Measurements from ENCODE around the gene LIPK. TPM values are rescaled to one million over a fixed set of nuclear protein-coding genes. Genes with fewer than 3 reads are reported as not detected.
"Not testable (repeated sequence)": the region's sequence is repeated elsewhere in the genome, so short reads cannot be mapped to it uniquely, and the experiment has no call there.

LIPK gene
- polyA plus RNA-seq, 1 donor: not detected

DNA sequence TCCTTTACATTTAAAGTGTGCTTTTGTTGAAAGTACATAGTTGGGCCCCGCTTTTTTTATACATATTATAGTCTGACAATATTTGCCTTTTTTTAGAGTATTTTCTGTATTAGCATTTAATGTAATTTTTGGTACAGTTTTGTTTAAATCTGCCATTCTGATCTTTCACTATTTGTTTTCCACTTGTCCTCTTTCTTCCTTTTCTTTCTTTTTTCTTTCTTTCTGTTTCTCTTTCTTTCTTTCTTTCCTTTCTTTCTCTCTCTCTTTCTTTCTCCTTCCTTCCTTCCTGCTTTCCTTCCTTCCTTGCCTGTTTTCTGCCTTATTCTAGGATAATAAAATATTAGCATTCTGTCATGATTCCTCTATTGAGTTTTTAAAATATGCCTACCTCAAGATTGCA, 9.5 kb downstream of the LIPK start:
- H3K27ac ChIP-seq (ENCODE audit: low read length): no peak overlapping the region
- no peaks in the 10 kb centered on the region for H3K9me3 ChIP-seq (ENCODE audit: control insufficient read depth, low read depth, low read length)
- H3K4me1 ChIP-seq (ENCODE audit: control insufficient read depth, insufficient read depth, low read length): no peaks in the 10 kb centered on the region
- 92% methylated on average over 1 of the region's 1 CpG for WGBS (ENCODE audit: insufficient coverage, low lambda C conversion rate)
- no peak for DNase-seq
- no peaks in the 10 kb centered on the region for H3K36me3 ChIP-seq (ENCODE audit: control insufficient read depth, insufficient read depth, low read length)
- no peaks in the 10 kb centered on the region for H3K27me3 ChIP-seq (ENCODE audit: control insufficient read depth, insufficient read depth, low read length)
- H3K4me3 ChIP-seq (ENCODE audit: low read length): no peak overlapping the region

DNA sequence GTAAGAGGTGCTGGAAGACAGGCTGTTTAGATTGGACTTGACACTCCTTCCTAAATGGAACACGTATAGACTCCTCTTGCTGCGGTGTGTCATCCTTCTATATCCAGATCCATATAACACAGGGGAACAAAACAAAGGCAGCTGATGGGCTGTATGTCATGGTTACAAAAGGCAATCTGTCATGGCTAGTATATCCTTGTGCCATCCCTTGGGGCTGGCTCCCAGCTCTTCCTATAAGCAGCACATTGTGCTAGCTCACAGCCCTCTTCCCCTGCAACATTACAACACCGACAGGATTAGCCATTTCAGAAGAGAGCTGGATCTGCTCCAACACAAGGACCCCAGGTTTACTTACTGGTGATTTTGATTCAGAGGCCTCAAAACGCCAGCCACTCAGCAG, 15.3 kb downstream of the LIPK start:
- no peaks in the 10 kb centered on the region for H3K36me3 ChIP-seq (ENCODE audit: control insufficient read depth, insufficient read depth, low read length)
- DNase-seq: no peak
- no peaks in the 10 kb centered on the region for H3K27me3 ChIP-seq (ENCODE audit: control insufficient read depth, insufficient read depth, low read length)
- H3K4me1 ChIP-seq (ENCODE audit: control insufficient read depth, insufficient read depth, low read length): no peaks in the 10 kb centered on the region
- H3K4me3 ChIP-seq (ENCODE audit: low read length): no peak overlapping the region
- WGBS (ENCODE audit: insufficient coverage, low lambda C conversion rate): no CpG with 5 or more reads among the region's 4 CpGs
- H3K9me3 ChIP-seq (ENCODE audit: control insufficient read depth, low read depth, low read length): no peaks in the 10 kb centered on the region
- H3K27ac ChIP-seq (ENCODE audit: low read length): no peak overlapping the region

DNA sequence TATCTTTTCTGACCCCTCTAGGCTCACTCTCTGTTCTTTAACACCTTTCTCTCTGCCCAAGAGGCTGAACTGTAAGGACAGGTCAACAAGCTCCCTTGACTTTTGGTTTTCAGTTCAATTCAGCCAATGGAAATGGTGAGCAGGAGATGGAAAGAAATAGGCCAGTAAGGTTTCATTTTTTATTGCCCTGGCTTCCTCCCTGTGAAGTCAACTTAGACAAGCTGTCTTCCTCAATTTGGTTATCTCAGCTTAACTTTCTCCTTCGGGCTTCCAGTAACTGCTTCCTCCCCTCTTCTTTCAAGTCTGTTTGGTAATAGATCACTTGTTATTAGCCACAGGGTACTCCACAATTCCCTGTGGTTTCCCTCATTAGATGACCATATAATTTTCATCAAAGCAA, 19.7 kb downstream of the LIPK start:
- no peak for DNase-seq
- H3K9me3 ChIP-seq (ENCODE audit: control insufficient read depth, low read depth, low read length): no peaks in the 10 kb centered on the region
- 14% methylated on average over 1 of the region's 1 CpG for WGBS (ENCODE audit: insufficient coverage, low lambda C conversion rate)
- H3K27me3 ChIP-seq (ENCODE audit: control insufficient read depth, insufficient read depth, low read length): no peaks in the 10 kb centered on the region
- no peak overlapping the region for H3K4me3 ChIP-seq (ENCODE audit: low read length)
- no peaks in the 10 kb centered on the region for H3K4me1 ChIP-seq (ENCODE audit: control insufficient read depth, insufficient read depth, low read length)
- no peaks in the 10 kb centered on the region for H3K36me3 ChIP-seq (ENCODE audit: control insufficient read depth, insufficient read depth, low read length)
- no peak overlapping the region for H3K27ac ChIP-seq (ENCODE audit: low read length)

DNA sequence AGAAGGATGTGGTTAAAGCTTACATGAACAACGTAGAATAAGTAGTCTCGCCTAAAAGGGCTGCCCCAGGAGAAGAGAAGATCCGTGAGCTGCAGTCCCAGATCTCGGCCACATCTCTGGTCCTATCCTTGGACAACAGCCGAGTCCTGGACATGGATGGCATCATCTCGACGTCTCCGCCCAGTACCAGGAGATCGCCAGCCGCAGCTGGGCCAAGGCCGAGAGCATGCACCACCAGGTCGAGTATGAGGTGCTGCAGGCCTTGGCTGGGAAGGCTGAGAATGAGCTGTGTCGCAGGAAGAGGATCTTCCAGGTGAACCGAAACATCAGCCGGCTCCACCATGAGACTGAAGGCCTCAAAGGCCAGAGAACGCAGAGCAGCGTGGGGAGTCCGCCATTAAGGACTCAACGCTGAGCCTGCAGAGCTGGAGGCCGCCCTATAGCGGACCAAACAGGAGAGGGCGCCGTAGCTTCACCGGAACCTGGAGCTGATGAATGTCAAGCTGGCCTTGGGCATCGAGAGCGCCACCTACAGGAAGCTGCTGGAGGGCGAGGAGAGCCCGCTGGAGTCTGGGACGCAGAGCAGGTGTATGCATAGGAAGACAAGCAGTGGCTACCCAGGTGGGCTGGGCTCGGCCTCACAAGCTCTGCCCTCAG, 22.2 kb downstream of the LIPK start:
- H3K4me3 ChIP-seq (ENCODE audit: low read length): no peak overlapping the region
- H3K9me3 ChIP-seq (ENCODE audit: control insufficient read depth, low read depth, low read length): no peaks in the 10 kb centered on the region
- no peaks in the 10 kb centered on the region for H3K36me3 ChIP-seq (ENCODE audit: control insufficient read depth, insufficient read depth, low read length)
- no peak overlapping the region for H3K27ac ChIP-seq (ENCODE audit: low read length)
- no CpG with 5 or more reads among the region's 30 CpGs for WGBS (ENCODE audit: insufficient coverage, low lambda C conversion rate)
- no peak for DNase-seq
- no peaks in the 10 kb centered on the region for H3K4me1 ChIP-seq (ENCODE audit: control insufficient read depth, insufficient read depth, low read length)
- no peaks in the 10 kb centered on the region for H3K27me3 ChIP-seq (ENCODE audit: control insufficient read depth, insufficient read depth, low read length)

DNA sequence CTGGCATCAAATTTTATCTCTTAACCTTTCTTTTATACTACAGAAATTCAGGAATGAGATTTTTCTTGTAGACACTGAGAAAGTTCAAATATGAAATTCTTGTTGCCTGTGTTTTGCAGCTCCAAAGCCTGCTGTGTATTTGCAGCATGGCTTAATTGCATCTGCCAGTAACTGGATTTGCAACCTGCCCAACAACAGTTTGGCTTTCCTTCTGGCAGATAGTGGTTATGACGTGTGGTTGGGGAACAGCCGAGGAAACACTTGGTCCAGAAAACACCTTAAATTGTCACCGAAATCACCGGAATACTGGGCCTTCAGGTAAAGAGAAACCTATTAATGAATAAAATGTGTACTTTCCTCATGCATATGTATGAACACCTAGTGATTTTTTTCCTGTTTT, 24.8 kb downstream of the LIPK start:
- H3K27me3 ChIP-seq (ENCODE audit: control insufficient read depth, insufficient read depth, low read length): no peaks in the 10 kb centered on the region
- no peak for DNase-seq
- H3K9me3 ChIP-seq (ENCODE audit: control insufficient read depth, low read depth, low read length): no peaks in the 10 kb centered on the region
- no peak overlapping the region for H3K27ac ChIP-seq (ENCODE audit: low read length)
- H3K4me3 ChIP-seq (ENCODE audit: low read length): no peak overlapping the region
- H3K36me3 ChIP-seq (ENCODE audit: control insufficient read depth, insufficient read depth, low read length): no peaks in the 10 kb centered on the region
- no peaks in the 10 kb centered on the region for H3K4me1 ChIP-seq (ENCODE audit: control insufficient read depth, insufficient read depth, low read length)
- 83% methylated on average over 2 of the region's 4 CpGs for WGBS (ENCODE audit: insufficient coverage, low lambda C conversion rate)

DNA sequence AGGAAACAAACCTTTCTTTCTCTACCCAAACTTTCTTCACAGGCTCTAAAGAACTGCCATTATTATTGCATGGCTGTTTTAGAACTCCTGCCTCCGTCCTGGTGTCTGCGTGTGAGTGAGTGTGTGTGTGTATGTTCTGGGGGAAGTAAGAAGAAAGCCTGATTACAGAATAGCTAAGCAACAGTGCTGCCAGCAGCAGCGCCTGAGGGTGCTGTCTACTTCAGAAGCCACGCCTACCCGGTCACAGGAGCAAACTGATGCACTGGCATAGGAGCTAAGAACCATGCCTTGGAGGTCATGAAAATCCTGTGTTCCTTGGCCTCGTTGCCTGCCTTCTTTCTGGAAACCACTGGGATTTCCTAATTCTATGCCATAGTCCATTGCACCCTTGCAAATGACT, 25.2 kb downstream of the LIPK start:
- peak in 1 of 2 donors; percentile 38 for DNase-seq
- H3K4me3 ChIP-seq (ENCODE audit: low read length): no peak overlapping the region
- H3K27me3 ChIP-seq (ENCODE audit: control insufficient read depth, insufficient read depth, low read length): no peaks in the 10 kb centered on the region
- H3K4me1 ChIP-seq (ENCODE audit: control insufficient read depth, insufficient read depth, low read length): no peaks in the 10 kb centered on the region
- no peaks in the 10 kb centered on the region for H3K36me3 ChIP-seq (ENCODE audit: control insufficient read depth, insufficient read depth, low read length)
- no peaks in the 10 kb centered on the region for H3K9me3 ChIP-seq (ENCODE audit: control insufficient read depth, low read depth, low read length)
- no peak overlapping the region for H3K27ac ChIP-seq (ENCODE audit: low read length)
- 60% methylated on average over 1 of the region's 6 CpGs for WGBS (ENCODE audit: insufficient coverage, low lambda C conversion rate)

DNA sequence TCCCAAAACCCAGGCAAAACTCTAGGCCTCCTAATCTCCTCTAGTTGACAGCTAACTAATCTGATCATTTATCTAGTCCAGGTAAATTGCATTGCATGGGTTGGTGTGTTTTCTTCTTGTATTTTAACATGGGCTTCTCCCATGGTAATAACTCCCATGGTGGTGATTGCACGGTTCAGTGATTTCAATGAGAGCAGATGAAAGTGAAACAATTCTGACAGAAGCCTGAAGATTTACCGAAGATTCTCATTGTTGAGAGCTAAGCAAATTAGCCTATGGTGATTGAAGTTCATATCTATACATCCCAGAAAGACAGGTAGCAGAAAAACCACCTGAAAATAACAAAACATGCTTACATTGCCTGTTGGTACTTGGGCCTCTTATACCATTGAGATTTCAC, 27.2 kb downstream of the LIPK start:
- no CpG with 5 or more reads among the region's 2 CpGs for WGBS (ENCODE audit: insufficient coverage, low lambda C conversion rate)
- DNase-seq: no peak

DNA sequence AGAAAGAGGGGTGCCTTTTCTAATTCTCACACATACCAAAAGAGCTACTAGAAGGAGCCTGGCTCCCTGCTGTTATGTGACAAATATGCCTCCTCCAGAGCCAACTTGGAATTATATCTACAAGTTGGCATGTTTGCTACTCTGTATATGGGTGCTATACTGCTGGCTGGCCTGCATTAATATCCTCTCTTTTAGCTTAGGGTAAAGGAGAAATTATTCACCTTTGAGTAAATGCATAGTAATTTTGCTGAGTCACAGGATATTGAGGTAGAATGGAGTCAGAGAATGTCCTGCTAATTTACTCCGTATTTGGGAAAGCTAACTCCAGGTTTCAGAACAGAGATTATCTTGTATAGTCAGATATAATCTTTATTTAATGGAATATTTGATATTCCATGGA, 29.6 kb downstream of the LIPK start:
- Histone ChIP-seq H3K27ac (ENCODE audit: low read length) (no peak overlapping the region), H3K9me3 (ENCODE audit: control insufficient read depth, low read depth, low read length) (no peaks in the 10 kb centered on the region), H3K4me1 (ENCODE audit: control insufficient read depth, insufficient read depth, low read length) (no peaks in the 10 kb centered on the region), H3K36me3 (ENCODE audit: control insufficient read depth, insufficient read depth, low read length) (no peaks in the 10 kb centered on the region), H3K4me3 (ENCODE audit: low read length) (no peak overlapping the region), H3K27me3 (ENCODE audit: control insufficient read depth, insufficient read depth, low read length) (no peaks in the 10 kb centered on the region)
- no peak for DNase-seq
- WGBS (ENCODE audit: insufficient coverage, low lambda C conversion rate): no CpG with 5 or more reads among the region's 1 CpG

More for the DNA sequence above, 27.2 kb downstream of the LIPK start:
- no peak overlapping the region for H3K4me3 ChIP-seq (ENCODE audit: low read length)
- no peaks in the 10 kb centered on the region for H3K4me1 ChIP-seq (ENCODE audit: control insufficient read depth, insufficient read depth, low read length)
- H3K27ac ChIP-seq (ENCODE audit: low read length): no peak overlapping the region
- no peaks in the 10 kb centered on the region for H3K9me3 ChIP-seq (ENCODE audit: control insufficient read depth, low read depth, low read length)
- H3K27me3 ChIP-seq (ENCODE audit: control insufficient read depth, insufficient read depth, low read length): no peaks in the 10 kb centered on the region
- H3K36me3 ChIP-seq (ENCODE audit: control insufficient read depth, insufficient read depth, low read length): no peaks in the 10 kb centered on the region

DNA sequence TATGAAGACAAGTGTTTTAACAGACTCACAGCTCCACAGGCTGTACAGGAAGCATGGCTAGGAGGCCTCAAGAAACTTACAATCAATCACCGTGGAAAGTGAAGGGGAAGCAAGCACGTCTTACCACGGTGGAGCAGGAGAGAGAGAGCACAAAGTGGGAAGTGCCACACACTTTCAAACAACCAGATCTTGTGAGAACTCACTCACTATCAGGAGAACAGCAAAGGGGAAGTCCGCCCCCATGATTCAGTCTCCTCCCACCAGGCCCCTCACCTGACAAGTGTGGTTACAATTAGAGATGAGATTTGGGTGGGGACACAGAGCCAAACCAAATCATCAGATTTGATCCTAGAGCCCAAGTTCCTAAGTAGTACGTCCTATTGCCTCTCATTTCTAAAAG, 35.9 kb downstream of the LIPK start:
- not testable (repeated sequence) for DNase-seq; H3K27me3 ChIP-seq (ENCODE audit: control insufficient read depth, insufficient read depth, low read length); H3K27ac ChIP-seq (ENCODE audit: low read length); H3K4me1 ChIP-seq (ENCODE audit: control insufficient read depth, insufficient read depth, low read length); H3K4me3 ChIP-seq (ENCODE audit: low read length); H3K9me3 ChIP-seq (ENCODE audit: control insufficient read depth, low read depth, low read length); H3K36me3 ChIP-seq (ENCODE audit: control insufficient read depth, insufficient read depth, low read length)
- no CpG with 5 or more reads among the region's 5 CpGs for WGBS (ENCODE audit: insufficient coverage, low lambda C conversion rate)

DNA sequence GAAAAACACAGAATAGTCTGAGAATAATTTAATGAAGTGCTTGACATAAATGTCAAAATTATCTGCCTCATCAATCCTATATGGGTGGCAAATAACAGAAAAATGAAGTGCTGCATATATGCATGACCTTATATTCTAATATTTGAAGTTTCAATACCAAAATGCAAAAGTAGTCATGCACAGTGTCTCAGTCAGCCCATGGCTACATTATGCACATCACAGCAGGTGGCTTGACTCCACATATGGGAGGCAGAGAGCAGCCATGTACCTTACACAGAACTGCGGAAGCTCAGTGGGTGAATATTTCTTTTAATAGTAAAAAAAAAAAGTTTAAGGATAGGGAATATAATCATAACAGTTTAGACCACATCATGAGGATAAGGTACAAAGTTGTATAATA, 36.4 kb downstream of the LIPK start:
- no CpG with 5 or more reads among the region's 1 CpG for WGBS (ENCODE audit: insufficient coverage, low lambda C conversion rate)

DNA sequence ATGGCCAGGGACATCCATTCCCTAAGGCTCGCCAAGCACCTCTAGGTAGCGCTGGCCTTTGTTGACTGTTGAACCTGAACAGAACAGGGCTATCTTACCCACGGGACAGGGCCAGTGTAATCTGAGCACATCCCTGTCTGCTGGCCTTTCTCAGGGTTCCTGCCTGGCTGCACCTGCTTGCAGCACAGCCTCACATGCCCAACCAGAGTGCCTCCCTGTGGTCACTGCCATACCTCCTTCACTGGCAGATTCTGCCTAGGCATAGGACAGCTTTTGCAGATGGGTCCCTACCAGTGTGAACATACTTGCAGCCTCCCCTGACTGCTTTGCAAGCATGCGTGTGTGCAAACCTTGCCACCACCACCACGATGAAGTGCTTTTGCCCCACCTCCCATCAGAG, 38.0 kb downstream of the LIPK start:
- WGBS (ENCODE audit: insufficient coverage, low lambda C conversion rate): no CpG with 5 or more reads among the region's 5 CpGs
- DNase-seq: no peak

More for the DNA sequence above, 36.4 kb downstream of the LIPK start:
- no peak for DNase-seq
- Histone ChIP-seq H3K4me3 (ENCODE audit: low read length) (no peak overlapping the region), H3K9me3 (ENCODE audit: control insufficient read depth, low read depth, low read length) (no peaks in the 10 kb centered on the region), H3K36me3 (ENCODE audit: control insufficient read depth, insufficient read depth, low read length) (no peaks in the 10 kb centered on the region), H3K4me1 (ENCODE audit: control insufficient read depth, insufficient read depth, low read length) (no peaks in the 10 kb centered on the region), H3K27me3 (ENCODE audit: control insufficient read depth, insufficient read depth, low read length) (no peaks in the 10 kb centered on the region), H3K27ac (ENCODE audit: low read length) (no peak overlapping the region)

More for the DNA sequence above, 38.0 kb downstream of the LIPK start:
- H3K4me3 ChIP-seq (ENCODE audit: low read length): no peak overlapping the region
- H3K27me3 ChIP-seq (ENCODE audit: control insufficient read depth, insufficient read depth, low read length): no peaks in the 10 kb centered on the region
- H3K4me1 ChIP-seq (ENCODE audit: control insufficient read depth, insufficient read depth, low read length): no peaks in the 10 kb centered on the region
- no peaks in the 10 kb centered on the region for H3K36me3 ChIP-seq (ENCODE audit: control insufficient read depth, insufficient read depth, low read length)
- H3K9me3 ChIP-seq (ENCODE audit: control insufficient read depth, low read depth, low read length): no peaks in the 10 kb centered on the region
- H3K27ac ChIP-seq (ENCODE audit: low read length): no peak overlapping the region

All from large intestine (tissue), 3 donors.